Measurements from ENCODE around the gene GRP. TPM values are rescaled to one million over a fixed set of nuclear protein-coding genes. Genes with fewer than 3 reads are reported as not detected.
A peak's percentile ranks its signal among the peaks of the same experiment; 100 is the strongest.

The GRP gene
- total RNA-seq, 1 donor from 2014 or later = not detected

DNA sequence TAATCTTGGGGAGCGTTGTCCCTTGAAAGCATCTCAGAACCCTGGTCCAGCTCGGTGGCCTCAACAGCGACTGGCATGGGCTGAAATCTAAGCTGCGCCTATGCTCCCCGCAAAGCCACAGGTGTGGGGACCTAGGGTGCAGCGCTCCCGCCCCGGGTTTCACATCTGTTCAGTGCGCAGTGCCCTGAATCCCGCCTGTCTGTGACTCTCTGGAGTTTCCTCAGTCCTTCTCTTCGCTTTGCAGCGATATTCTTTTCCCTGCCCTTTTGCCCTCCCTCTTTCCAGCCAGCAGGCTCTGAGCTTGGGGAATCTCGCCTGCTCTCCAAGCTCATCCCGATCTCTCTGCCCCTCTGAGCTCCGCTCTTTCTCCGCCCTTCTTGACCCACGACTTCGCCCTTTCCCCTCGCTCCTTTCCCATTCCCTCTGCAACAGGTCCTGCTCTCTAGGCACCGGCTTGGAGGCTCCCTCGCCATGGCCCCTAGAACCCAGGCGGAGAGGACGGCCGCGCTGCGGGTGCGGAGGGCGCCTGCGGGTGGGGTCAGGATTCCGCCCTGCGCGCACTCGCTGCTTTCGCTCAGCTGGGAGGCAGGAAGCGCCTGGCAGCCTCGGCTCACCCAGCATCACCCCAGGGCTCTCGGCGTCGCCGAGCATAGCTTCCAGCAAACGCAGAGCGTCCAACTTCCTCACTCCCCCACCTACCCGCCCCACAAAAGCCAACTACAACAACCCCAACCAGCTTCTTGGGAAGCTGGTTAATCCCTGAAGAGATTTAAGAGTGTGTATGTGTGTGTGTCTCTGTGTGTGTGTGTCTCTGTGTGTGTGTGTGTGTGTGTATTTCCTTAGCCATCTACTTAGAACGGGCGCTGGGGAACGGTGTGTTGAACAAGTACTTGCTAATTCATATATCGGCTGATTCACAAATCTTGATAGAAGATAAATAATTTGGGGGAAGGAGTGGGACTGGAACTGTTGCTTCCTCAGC is 1.1 kb downstream of the GRP start:
- H4K20me1 ChIP-seq (ENCODE audit: insufficient read depth, low read length) = no peaks in the 10 kb centered on the region
- no peaks in the 10 kb centered on the region for H3K79me2 ChIP-seq (ENCODE audit: insufficient read depth, low read length)
- H3K4me1 ChIP-seq (ENCODE audit: insufficient read depth, low read length) = peaks cover 2% of the 10 kb centered on the region
- no peak for FAIRE-seq
- H3K4me3 ChIP-seq (ENCODE audit: insufficient read depth, low read depth, low read length) = no peak overlapping the region
- Mint-ChIP-seq H3K9me3 (ENCODE audit: unreplicated experiment) (no peaks in the 10 kb centered on the region), H3K4me1 (ENCODE audit: low read depth, unreplicated experiment) (peaks cover 7% of the 10 kb centered on the region), H3K36me3 (ENCODE audit: low read depth, unreplicated experiment) (no peaks in the 10 kb centered on the region), H3K4me3 (ENCODE audit: unreplicated experiment) (peak overlapping the region; percentile 77), H3K27ac (ENCODE audit: unreplicated experiment) (peak overlapping the region; percentile 55), H3K27me3 (ENCODE audit: low read depth, unreplicated experiment) (peaks cover 86% of the 10 kb centered on the region)
- no peak overlapping the region for H3K27ac ChIP-seq (ENCODE audit: low read depth, low read length)
- H3K9ac ChIP-seq (ENCODE audit: low read length) = no peak overlapping the region
- H2AFZ ChIP-seq (ENCODE audit: low read depth, low read length) = peak overlapping the region; percentile 37
- TF ChIP-seq CTCF (IDR thresholded peaks at IDR 0.05; ENCODE audit: insufficient read depth, low read depth, low read length) (no peak), EZH2 (IDR thresholded peaks at IDR 0.05; ENCODE audit: insufficient read depth, low read length) (peak; percentile 85)
- DNase-seq (ENCODE audit: low read depth) = no peak
- no peaks in the 10 kb centered on the region for H3K36me3 ChIP-seq (ENCODE audit: insufficient read depth, low read length)
- peaks cover 77% of the 10 kb centered on the region for H3K27me3 ChIP-seq (ENCODE audit: insufficient read depth, low read length)
- H3K4me2 ChIP-seq (ENCODE audit: low read length) = peak overlapping the region; percentile 56
- H3K9me3 ChIP-seq (ENCODE audit: insufficient read depth, low read depth, low read length) = no peaks in the 10 kb centered on the region

GRCh38 chr18:59222341-59222740 is 2.4 kb downstream of the GRP start:
- peaks cover 76% of the 10 kb centered on the region for H3K27me3 ChIP-seq (ENCODE audit: insufficient read depth, low read length)
- Mint-ChIP-seq H3K27me3 (ENCODE audit: low read depth, unreplicated experiment) (peaks cover 83% of the 10 kb centered on the region), H3K27ac (ENCODE audit: unreplicated experiment) (no peak overlapping the region)

More at GRCh38 chr18:59222341-59222740, 2.4 kb downstream of the GRP start:
- FAIRE-seq (no peak), DNase-seq (ENCODE audit: low read depth) (no peak)
- no peaks in the 10 kb centered on the region for H3K79me2 ChIP-seq (ENCODE audit: insufficient read depth, low read length)
- no peak overlapping the region for H3K4me2 ChIP-seq (ENCODE audit: low read length)
- H3K9me3 ChIP-seq (ENCODE audit: insufficient read depth, low read depth, low read length) = no peaks in the 10 kb centered on the region
- no peak overlapping the region for H3K9ac ChIP-seq (ENCODE audit: low read length)
- no peak overlapping the region for H3K27ac ChIP-seq (ENCODE audit: low read depth, low read length)
- TF ChIP-seq CTCF (IDR thresholded peaks at IDR 0.05; ENCODE audit: insufficient read depth, low read depth, low read length) (no peak), EZH2 (IDR thresholded peaks at IDR 0.05; ENCODE audit: insufficient read depth, low read length) (no peak)
- H3K4me1 ChIP-seq (ENCODE audit: insufficient read depth, low read length) = peaks cover 2% of the 10 kb centered on the region
- Mint-ChIP-seq H3K4me3 (ENCODE audit: unreplicated experiment) (no peak overlapping the region), H3K4me1 (ENCODE audit: low read depth, unreplicated experiment) (peaks cover 7% of the 10 kb centered on the region), H3K9me3 (ENCODE audit: unreplicated experiment) (no peaks in the 10 kb centered on the region), H3K36me3 (ENCODE audit: low read depth, unreplicated experiment) (no peaks in the 10 kb centered on the region)
- no peaks in the 10 kb centered on the region for H4K20me1 ChIP-seq (ENCODE audit: insufficient read depth, low read length)
- H3K36me3 ChIP-seq (ENCODE audit: insufficient read depth, low read length) = no peaks in the 10 kb centered on the region
- no peak overlapping the region for H2AFZ ChIP-seq (ENCODE audit: low read depth, low read length)
- no peak overlapping the region for H3K4me3 ChIP-seq (ENCODE audit: insufficient read depth, low read depth, low read length)

All from astrocyte (in vitro differentiated cells and primary cell).